Measurements from ENCODE around the gene NKX1-1.
"Not testable (repeated sequence)": the region's sequence is repeated elsewhere in the genome, so short reads cannot be mapped to it uniquely, and the experiment has no call there.

The NKX1-1 gene

DNA sequence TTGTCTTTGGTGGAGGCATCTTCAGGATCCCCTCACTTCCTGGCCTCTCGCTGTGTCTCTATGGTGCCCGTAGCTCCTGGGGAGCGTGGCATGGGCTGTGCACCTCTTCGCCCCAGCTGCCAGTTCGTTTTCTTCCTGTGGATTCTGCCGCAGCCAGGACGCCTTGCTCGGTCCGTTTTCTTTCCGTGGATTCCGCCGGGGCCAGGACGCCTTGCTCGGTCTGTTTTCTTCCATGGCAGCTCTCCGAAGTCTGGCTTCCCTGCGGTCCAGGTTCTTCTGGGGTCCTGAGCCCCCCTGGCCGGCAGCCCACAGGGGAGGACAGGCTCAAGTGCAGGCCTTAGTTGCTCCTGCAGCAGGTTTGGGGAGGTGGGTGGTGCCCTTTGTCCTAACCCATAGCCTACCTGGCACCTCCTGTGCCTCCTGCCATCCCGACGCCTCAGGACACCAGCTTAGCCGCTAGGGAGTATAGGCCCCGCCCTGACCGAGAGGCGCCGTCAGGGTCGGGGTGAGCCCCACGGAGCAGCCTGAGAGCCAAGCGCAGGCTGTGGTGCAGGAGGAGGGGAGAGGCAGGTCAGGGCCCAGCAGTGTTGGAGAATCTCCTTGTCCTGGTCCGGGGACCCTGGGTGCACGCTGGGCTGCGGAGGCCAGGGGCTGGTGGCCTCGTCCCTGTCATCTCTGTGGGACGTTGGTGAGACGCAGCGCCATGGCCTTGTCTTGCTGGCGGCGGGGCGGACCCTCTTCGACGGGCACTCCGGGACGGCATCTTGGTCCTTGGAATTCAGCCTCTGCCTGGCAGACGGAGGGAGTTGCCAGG lies 32.1 kb downstream of the NKX1-1 start:
- DNase-seq (ENCODE audit: low read depth) = no peak

DNA sequence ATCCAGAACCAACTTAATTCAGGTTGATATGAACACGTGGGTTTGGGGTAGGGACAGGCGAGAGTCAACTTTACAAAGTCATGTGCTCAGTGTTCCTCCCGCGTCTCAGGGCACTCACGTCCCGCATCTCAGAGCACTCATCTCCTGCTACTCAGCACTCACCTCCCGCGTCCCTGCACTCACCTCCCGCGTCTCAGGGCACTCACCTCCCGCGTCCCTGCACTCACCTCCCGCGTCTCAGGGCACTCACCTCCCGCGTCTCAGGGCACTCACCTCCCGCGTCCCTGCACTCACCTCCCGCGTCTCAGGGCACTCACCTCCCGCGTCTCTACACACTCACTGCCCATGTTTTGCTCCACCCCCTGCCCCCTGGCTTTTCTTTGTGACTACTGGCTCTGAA lies 33.7 kb downstream of the NKX1-1 start:
- DNase-seq (ENCODE audit: low read depth) = not testable (repeated sequence)

GRCh38 chr4:1371176-1372165 lies 34.8 kb downstream of the NKX1-1 start:
- DNase-seq (ENCODE audit: low read depth) = no peak

DNA sequence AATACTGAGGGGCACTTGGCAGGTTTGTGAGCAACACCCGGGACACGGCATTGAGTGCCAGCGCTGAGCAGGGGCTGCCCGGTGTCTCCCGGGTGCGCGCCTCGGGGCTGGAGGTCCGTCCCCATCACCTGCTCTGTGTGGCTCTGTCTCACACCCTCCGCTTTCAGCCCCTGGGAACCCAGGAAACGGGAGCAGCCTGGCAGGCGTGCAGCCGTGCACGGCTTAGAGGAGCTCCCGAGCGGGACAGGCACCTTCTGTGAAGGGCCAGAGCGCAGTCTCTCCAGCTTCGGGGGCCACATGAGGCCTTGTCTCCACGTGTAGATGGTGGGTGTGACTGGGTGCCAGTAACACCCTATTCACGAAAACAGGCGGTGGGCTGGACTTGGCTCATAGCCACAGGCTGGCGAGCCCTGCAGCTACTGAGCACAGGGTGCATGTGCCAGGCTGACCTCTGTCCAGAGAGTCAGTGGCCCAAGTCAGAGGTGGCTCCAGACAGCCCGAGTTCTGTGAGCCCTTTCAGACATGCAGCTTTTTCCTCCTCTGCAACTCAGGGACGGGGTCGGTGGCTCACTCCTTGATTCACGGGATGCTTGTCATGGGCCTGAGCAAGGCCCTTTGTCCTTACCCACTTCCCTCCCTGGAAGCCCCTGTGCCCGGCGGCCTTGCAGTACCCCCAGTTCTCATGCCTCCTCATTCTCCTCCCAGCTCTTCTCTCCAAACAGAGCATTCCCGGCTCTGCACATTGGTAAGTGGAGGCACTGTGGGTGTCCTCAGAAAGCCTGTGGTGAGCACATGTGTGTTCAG lies 35.7 kb downstream of the NKX1-1 start:
- DNase-seq (ENCODE audit: low read depth) = no peak

DNA sequence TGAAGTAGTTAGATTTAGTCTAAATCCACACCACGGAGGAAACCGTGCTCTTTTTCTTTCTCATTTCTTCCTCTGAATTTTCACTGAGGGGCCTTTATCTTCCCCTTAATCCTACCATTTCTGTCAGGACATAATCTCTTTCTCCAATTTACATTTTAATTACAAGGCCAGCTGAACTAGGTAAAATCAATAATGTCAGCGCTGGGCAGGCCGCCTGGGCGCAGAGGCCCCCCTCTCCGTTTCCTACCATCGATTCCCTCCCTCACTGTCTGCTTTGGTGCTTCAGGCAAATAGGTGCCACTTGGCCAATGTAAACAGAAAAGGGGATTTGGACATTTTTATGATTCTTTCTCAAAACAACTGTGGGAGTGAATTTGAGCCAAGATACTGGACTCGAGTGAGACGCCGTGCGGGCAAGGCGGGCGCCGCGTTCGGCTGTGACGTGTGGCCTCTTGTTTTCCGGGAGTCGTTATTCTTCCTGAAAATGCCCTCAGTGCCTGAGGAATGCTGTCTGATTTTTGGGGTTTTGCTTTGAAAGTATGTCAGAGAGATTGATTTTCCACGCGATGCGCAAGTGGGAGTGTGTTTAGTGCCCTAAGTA lies 36.7 kb downstream of the NKX1-1 start:
- DNase-seq (ENCODE audit: low read depth) = no peak

DNA sequence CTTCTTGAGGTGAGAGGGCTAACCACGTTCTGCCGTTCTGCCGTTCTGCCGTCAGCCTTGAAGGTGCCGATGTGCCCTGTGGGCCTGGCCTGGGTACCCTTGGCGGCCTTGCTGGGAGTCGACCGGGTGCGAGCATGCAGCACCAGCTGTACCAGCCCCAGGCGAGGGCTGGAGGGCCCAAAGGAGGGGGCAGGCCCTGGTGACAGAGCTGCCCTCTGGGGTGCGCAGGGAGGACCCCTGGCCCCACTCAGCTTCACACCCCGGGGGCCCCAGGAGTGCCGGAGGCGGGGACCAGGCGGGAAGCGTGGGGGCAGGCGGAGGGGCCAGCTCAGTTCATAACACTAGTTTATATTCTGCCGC lies 37.2 kb downstream of the NKX1-1 start:
- no peak for DNase-seq (ENCODE audit: low read depth)

GRCh38 chr4:1368421-1369090 lies 37.7 kb downstream of the NKX1-1 start:
- no peak for DNase-seq (ENCODE audit: low read depth)

DNA sequence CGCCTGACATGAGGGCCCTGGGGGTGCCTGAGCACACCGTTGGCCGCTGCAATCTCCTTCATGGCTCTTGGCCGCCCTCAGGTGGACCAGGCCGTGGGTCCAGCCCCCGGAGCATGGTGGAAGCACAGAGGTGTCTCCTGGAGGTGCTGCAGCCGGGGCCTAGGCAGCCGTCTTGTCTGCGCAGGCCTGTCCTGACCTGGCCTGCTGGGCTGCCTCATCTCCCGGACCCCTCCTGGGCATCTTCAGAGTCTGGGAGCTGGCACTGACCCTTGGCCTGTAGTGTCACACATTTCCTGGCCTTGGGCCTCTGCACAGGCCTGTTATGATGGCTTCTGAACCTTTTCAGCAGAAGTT lies 38.3 kb downstream of the NKX1-1 start:
- no peak for DNase-seq (ENCODE audit: low read depth)

DNA sequence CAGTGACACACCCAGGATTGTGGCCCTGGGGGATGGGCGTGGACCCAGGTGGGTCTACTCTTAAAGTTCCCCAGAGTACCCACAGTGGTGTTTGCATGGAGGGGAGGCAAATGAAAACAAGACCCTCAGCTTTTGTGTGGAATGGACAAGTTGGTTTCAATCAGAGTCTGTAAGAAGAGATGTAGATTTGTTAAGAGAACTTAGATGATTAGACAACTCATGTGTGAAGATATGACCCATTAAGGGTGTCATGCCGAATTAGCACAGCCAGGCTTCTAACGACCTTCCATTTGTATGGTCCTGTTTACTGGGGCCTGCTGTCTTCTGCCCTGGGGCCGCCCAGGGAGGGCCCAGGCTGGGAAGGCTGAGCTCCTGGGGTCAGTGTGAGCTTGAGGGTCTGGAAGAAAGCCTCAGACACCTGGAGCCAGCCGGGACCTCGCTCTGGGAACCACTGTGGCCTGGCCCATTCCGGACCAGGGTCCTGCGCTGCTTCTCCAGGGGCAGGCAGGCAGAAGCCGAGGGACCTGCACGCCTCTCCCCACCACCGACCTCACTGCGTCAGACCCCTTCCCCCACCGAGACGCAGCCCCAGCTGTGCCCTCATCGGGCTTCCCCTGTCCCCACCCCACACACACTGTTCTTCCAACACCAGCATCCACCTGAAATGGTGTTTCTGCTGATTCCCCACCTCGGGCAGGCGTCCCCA lies 38.9 kb downstream of the NKX1-1 start:
- DNase-seq (ENCODE audit: low read depth) = no peak

- no peak for DNase-seq (ENCODE audit: low read depth)
Measured at GRCh38 chr4:1366371-1367229, 39.6 kb downstream of the NKX1-1 start.

- DNase-seq (ENCODE audit: low read depth) = no peak
Measured at GRCh38 chr4:1365271-1366178, 40.7 kb downstream of the NKX1-1 start.

GRCh38 chr4:1364748-1365147 lies 41.5 kb downstream of the NKX1-1 start:
- DNase-seq (ENCODE audit: low read depth) = no peak

DNA sequence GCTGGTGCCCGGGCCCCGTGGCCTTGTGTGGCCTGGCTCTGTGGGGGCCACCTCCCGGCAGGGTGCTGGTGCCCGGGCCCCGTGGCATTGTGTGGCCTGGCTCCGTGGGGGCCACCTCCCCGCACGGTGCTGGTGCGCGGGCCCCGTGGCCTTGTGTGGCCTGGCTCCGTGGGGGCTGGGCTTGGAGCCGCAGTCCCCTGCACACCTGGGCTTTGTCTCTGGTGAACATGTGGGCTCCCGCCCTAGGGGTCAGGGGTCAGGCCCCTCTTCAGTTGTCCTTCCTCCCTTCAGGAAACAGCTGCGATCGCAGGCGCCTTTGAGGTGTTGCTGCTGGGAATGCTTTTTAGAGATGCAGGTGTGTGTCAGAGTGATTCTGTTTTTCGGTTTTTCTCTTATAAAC lies 42.0 kb downstream of the NKX1-1 start:
- DNase-seq (ENCODE audit: low read depth) = no peak

- DNase-seq (ENCODE audit: low read depth) = no peak
Measured at GRCh38 chr4:1363513-1363912, 42.7 kb downstream of the NKX1-1 start.

- DNase-seq (ENCODE audit: low read depth) = no peak
Measured at GRCh38 chr4:1362521-1362920, 43.7 kb downstream of the NKX1-1 start.

DNA sequence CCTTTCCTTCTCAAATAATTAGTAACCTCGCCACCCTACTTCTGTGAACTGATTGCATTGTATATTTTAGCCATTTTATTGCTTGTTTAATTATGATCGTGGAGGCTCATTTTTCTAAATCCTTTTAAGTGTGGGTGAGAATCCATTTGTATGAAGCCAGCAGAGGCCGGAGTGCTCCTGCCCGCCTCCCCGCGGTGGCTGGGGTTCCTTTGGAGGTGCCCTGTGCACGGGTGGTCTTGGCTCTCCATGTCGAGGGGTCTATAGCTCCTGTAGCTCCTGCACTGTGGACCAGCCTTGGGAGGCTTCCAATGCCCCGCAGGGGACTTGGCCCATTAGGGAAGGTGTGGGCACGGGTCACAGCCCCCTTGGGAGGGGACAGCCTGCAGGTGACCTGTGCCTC lies 44.2 kb downstream of the NKX1-1 start:
- DNase-seq (ENCODE audit: low read depth) = no peak

DNA sequence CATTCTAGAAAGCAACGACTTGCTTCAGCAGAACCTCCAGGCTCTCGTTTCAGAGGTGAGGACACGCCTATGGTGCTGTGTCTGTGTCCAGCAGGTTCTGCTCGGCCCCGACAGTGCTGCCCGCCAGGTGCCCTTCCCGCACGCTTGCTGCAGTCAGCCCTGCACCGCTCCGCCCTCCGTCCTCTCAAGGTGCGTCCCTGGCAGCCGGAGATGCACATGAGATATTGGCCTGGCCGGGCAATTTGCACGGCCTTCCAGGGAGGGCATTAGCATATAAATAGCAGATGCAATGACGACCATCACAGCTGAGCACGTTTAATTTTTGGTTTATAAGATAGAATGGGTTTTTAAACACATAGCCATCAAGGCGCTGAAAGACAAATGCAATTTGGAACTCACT lies 44.8 kb downstream of the NKX1-1 start:
- DNase-seq (ENCODE audit: low read depth) = no peak

DNA sequence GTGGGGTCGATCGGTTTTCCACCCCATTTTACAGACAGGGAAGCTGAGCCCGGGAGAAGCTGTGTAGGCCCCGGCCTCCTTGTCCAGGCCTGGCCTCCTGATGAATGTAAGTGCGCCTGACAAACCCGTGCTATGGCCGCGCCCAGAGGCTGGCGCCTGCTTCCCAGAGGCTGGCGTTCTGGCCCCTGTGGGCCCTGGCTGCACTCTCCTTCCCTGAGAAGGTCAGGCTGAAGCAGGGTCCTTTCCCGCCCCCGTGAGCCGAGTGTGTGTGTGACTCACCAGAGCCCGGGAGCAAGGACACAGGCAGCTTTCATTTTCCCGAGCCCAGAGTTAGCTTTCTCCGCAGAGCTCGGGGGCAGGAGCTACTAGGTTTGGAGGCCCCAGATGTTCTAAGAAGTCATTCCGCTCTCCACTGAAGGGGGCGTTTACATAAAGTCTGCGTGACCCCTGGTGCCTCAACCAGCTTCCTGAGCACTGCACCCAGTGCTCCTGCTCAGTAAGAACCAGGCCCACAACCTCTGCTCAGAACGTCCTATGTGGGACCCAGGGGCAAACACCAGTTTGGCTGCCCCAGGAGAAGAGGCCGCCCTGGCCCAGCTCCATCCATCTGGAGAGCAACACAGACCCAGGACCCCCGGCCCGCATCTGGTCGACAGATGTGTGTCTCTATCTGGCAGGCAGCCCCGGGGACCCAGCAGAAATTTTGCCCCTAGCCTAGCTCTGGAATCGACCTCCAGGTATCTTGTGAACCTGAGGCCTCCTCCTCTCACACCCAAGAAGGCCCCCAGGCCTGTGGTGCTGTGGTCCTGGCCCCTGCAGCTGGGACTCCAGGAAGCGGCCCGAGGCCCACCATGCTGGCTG lies 45.6 kb downstream of the NKX1-1 start:
- no peak for DNase-seq (ENCODE audit: low read depth)
